HG03439 (cell line): ENCODE data around the gene GALNT7.

Source experiments
- ATAC-seq: cut with Tn5 transposase; IDR thresholded peaks from one replicate; pipeline ENCODE4 v1.9.1; 2021; ENCODE audit warnings: mild to moderate bottlenecking, moderate library complexity; ENCODE audit not compliant: unreplicated experiment

The GALNT7 gene

DNA sequence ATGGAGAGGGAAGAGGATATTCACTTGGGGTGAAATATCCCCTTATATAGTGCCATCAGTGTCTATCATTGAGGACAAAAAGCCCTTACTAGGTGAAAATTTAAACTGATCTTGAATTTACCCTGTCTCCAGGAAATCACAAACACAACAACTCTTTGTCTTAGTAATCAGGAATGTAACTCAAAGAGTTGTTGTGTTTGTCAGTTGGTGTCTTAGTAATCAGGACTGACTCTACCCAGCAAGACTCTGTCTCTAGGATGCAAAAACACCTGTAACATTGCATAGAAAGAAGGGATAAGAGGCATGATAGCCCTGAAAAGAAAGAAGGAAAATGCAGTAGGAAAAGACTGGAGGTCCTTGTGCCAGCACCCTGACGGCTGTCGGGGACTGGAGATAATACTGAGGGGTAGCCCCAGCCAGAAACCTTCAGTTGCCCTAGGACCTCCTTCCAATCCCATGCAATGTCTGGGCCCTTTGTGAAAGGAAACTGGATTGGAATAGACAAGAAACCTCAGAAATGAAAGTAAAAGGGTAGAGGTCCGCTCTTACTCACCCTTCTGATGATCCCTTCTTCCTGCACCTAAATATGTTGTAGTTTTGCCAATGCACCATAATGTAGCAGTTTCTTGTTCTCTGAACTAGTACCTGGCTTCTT is 120.2 kb downstream of the GALNT7 start:
- peak; percentile 13 for ATAC-seq

DNA sequence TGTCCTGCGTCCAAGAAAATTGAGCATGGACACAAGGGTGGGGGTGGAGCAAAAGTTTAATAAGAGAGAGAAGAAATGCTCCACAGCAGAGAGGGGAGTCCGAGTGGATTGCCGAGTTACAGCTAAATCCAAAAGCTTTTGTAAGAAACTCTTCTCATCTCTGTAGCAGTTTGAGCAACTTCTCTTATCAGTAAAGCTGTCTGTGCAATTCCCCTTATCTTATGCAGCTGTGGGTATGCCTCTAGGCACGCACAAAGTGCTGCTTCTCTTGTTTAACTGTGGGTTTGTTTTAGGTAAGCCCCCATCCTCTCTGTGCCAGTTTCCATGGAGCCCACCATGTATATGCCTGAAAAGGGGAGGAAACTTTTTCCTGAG is 120.7 kb downstream of the GALNT7 start:
- ATAC-seq, result no peak

DNA sequence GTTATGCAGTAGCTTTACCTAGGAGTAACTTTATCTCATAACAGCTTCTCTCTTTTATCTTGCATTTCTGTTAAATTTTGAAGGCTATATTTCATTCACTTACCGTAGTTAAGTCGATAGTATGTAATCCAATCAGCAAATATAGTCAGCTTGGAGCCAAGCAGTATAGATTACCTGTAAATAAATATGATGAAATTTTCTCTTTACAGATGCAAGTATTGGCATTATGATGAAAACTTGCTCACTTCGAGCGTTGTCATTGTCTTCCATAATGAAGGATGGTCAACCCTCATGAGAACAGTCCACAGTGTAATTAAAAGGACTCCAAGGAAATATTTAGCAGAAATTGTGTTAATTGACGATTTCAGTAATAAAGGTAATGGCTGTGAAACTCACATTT is 123.3 kb downstream of the GALNT7 start:
- ATAC-seq, result no peak

DNA sequence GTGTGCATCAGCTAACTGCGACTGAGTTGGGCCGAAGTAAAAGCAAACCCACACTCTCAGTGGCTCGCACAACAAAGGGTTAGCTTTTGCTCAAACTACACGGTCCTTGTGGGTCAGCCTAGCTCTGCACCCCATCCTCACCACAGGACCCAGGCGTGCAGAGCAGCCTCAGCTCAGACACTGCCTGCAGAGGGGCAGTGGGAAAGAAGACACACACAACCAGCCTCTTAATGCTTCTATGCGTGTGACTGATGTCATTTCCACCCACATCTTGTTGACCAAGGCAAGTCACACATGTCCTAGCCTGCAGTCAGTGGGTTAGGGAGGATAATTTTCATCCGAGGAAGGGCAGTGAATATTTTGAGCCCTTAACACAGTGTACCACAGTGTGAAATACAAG is 125.1 kb downstream of the GALNT7 start:
- no peak for ATAC-seq

GRCh38 chr4:173294444-173294843 is 125.8 kb downstream of the GALNT7 start:
- no peak for ATAC-seq

- ATAC-seq, result no peak
Observed at GRCh38 chr4:173301518-173302201, 133.0 kb downstream of the GALNT7 start.

GRCh38 chr4:173307778-173308177 is 139.2 kb downstream of the GALNT7 start:
- ATAC-seq, result no peak

DNA sequence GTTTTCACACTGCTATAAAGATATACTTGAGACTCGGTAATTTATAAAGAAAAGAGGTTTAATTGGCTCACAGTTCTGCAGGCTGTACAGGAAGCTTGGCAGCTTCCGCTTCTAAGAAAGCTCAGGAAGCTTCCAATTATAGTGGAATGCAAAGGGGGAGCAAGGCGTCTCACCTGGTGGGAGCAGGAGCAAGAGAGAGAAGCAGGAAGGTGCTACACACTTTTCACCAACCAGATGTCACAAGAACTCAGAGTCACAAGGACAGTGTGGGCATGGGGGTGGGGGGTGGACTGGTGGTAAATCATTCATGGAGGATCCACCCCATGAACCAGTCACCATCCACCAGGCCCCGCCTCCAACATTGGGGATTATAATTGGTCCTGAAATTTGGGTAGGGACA is 142.8 kb downstream of the GALNT7 start:
- ATAC-seq, result no peak

DNA sequence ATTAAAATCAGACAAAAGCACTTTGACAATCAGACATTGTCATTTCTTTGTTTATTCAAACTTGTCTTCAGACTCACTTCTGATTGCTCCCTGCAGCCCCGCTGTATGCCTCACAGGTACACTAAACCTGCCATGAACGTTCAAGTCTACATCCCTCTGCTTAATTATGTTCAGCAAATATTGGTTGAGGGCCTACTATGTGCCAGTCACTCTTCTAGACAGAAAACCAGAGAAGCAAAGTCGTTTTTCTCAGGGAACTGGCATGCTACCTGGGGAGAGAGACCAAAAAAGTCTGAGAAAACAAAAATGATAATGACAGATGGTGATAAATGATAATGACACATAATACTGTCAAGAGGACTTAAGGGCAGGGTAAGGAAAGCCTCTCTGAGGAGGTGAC is 146.1 kb downstream of the GALNT7 start:
- ATAC-seq, result no peak

- ATAC-seq, result no peak
Observed at GRCh38 chr4:173316060-173316459, 147.4 kb downstream of the GALNT7 start.

DNA sequence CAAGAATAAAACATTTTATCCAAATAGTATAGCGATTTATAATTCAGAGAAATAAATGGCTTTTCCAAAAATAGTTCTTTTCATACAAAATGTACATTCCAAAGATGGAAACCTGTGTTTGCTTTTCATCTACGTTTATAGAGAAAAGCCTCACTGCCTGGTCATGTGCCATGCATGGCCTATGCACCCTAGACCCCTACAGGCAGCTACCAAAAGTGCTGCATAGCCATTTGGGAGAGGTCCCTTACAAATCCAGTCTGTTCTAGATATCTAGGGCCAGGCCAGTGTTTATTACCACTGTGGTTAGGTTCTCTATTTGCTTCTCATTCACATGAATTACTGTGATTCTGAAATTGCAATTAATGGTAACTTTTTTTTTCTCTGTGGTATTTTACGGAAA is 148.4 kb downstream of the GALNT7 start:
- ATAC-seq, result no peak

- ATAC-seq, result no peak
Observed at GRCh38 chr4:173318240-173318639, 149.6 kb downstream of the GALNT7 start.

GRCh38 chr4:173318648-173319211 is 150.1 kb downstream of the GALNT7 start:
- ATAC-seq, result no peak

GRCh38 chr4:173319696-173320095 is 151.1 kb downstream of the GALNT7 start:
- ATAC-seq, result no peak

DNA sequence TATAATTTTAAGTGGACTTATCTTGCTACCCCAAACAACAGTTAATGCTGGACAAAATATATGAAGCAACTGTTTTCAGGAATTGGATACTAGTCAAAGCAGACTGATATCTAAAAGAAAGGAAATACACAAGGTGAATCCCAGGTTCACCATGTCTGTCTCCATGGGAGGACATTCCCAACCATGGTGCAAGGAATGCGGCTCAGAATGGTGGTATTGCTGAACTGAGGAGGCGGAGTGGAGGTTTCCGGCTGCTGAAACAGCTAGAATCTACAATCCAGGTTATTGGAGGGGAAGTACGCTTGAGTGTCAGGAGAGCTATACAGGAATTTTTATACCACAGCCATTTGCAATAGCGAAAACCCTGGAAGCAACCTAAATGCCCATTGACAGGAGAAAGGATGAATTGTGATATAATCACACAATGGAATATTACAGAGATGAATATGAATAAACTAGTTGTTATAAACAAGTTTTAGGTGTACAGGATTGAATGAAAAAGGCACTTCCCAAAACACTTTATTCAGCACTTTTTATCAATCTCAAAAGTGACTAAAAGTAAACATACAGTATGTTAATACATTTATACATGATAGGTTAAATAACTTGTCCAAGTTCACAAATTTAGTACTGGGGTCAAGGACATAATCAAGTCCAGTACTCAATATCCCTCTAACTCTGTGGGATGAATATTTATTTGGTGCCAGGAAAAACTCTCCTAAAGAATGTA is 156.6 kb downstream of the GALNT7 start:
- no peak for ATAC-seq

DNA sequence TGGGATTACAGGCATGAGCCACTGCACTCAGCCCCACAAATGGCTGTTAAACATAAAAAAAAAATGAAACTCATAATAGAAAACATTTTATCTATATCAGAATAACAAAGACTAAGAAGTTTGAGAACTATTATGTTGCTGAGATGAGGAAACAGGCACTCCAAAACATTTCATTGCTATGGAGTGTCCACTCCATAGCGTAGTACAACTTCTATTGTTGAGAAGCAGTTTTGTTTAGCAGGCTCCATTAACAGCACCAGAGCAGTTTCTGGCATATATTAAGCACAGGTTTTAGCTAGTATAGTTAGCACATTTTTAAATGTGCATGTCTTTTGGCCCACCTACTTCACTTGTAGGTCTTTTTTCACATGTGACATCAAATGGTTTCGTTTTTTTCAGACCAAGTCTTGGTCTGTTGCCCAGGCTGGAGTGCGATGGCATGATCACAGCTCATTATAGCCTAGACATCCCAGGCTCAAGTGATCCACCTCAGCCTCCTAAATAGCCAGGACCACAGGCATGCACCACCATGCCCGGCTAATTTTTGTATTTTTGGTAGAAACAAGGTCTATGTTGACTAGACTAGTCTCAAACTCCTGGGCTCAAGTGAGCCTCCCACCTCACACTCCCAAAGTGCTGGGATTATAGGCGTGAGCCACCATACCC is 159.8 kb downstream of the GALNT7 start:
- no peak for ATAC-seq

GRCh38 chr4:173330590-173330989 is 162.0 kb downstream of the GALNT7 start:
- ATAC-seq, result no peak

DNA sequence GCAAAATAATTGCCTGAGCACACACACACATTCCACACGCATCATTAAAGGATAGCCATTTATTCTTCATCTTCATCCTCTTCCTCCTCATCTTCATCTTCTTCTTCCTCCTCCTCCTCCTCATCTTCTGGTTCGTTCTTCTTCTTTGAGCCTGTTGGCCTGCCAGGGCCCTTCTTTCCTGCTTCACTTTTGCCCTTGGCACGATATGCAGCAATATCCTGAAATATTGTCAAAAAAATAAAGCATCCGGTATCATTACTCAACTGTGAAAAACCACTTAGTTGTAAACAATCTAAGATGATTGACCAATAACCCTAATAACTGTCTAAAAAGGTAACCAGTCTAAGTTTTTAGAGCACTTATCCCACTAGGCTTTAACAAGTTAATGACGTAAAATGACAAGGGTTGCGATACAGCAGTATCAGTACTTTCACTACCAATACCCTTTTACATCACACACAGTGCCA is 163.4 kb downstream of the GALNT7 start:
- ATAC-seq, result no peak

DNA sequence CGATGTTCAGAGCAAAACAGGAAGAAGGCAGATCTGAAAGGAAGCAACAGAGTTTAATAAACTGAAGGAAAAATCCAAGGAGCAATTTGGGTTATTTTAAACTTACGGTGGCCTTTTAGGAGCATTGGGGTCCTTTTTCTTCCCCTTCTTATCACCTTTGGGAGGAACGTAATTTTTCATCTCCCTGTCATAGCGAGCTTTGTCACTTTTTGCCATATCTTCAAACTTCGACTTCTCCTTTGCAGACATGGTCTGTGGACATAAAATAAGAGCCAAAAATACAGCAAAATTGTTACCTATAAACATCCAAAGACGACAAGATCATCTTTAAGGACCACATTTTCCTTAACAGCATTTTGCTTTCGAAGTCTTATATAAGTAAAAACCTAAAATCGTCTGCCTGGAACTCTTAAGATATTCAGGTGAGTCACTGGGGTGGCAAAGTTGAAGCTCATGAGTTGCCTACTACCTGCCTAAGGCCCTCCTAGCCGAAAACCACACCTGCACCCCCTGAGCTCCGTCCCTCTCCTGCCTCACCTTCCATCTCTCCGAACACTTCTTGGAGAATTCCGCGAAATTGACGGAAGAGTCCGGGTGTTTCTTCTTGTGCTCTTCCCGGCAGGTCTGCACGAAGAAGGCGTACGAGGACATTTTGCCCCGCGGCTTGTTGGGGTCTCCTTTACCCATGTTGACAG is 164.5 kb downstream of the GALNT7 start:
- no peak for ATAC-seq

GRCh38 chr4:173333658-173334084 is 165.1 kb downstream of the GALNT7 start:
- peak; percentile 0 for ATAC-seq
